Measurements from ENCODE around the gene MEF2C.

The MEF2C gene

GRCh38 chr5:88672644-88673252, 210.2 kb downstream of the MEF2C start:
- DNase-seq = no peak

GRCh38 chr5:88671505-88672499, 211.2 kb downstream of the MEF2C start:
- DNase-seq = no peak

DNA sequence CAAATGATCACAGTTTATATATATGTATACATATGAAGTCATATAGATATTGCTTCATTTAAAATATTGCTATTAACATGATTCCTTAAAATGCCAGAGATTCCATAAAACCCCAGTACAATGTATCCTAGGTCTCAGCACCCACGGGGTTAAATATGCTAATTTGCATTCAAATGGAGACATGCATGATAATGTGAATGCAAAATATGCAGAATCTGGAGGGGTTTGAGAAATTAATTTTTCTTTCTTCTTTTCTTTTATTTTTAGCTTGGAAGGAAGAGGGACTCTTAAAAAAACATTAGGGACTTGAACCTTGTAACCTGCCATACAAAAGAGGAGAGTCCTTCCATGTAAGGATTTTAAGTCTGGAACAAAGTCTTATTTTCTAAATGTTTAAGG, 211.9 kb downstream of the MEF2C start:
- DNase-seq = no peak

GRCh38 chr5:88670461-88670860, 212.5 kb downstream of the MEF2C start:
- no peak for DNase-seq

- no peak for DNase-seq
Observed at GRCh38 chr5:88669371-88670050, 213.5 kb downstream of the MEF2C start.

DNA sequence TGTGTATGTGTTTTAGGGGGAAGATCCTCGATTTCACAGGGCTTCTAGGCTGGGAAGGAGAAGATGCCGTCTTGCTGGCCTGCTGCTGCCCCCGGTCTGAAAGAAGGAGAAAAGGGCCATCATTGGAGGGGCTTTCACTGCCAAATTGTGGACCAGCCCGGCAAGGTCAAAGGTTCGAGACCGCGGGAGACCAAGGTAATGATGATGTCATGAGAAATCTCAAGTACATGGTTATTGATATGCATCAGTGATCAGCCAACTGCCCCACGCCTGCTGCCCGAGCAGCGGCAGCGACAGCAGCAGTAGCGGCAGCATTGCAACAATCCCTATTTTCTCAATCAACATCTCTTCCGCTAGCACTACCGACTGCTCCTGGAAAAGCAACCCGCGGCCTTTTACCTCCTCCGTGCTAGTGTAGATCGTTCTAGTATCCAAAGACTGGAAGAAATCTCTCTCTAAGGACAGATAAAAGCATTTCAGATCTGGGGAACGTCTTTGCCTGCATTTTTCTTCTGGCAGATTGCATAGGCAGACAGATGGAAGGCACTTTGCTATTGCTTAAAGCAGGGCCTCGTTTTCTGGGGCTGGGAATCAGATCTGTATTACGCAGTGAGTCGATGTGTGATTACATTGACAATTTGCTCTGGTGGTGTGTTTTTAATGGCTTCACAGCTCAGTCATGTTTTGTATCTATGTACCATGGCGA, 215.3 kb downstream of the MEF2C start:
- DNase-seq = no peak

Data from T-helper 2 cell (primary cell).